Thyroid gland (tissue), 4 donors: ENCODE measurements around the gene CLPSL2.

ENCODE experiments used
- CTCF ChIP-seq, 6 experiments: fragments of 200-600 bp in 3 of 6; fragments of 450-650 bp in 3 of 6; sonication (generic) in 3 of 6; IDR thresholded peaks; one replicate each; pipeline ENCODE4 v1.5.1; 2016 to 2019; ENCODE audit warnings: antibody characterized with exemption in 6 of 6, mild to moderate bottlenecking in 2 of 6, inconsistent platforms in 1 of 6, moderate library complexity in 1 of 6
- POLR2A ChIP-seq, 2 donors: fragments of 450-650 bp; IDR thresholded peaks; one replicate each; pipeline ENCODE4 v1.6.1; 2017; ENCODE audit warnings: antibody characterized with exemption in 2 of 2, mild to moderate bottlenecking in 2 of 2, moderate library complexity in 1 of 2

- TF ChIP-seq POLR2A (IDR thresholded peaks at IDR 0.05) (no peak), CTCF (IDR thresholded peaks at IDR 0.05) (no peak)
Measured at GRCh38 chr6:35735452-35735851, 40.9 kb upstream of the CLPSL2 start.
